Cardiac muscle cell (in vitro differentiated cells and primary cell): ENCODE measurements around the gene MSANTD4. TPM values are rescaled to one million over a fixed set of nuclear protein-coding genes. Genes with fewer than 3 reads are reported as not detected.

ENCODE experiments used
- DNase-seq, 2 donors: peaks; one replicate each; pipeline versions ENCODE4 v3.0.0 to v3.0.0-alpha.2; 2010 to 2017; ENCODE audit warnings: low read depth in 1 of 2, low spot score in 1 of 2
- H3K27ac ChIP-seq: fragments of 200-600 bp; sonication (generic); 2 replicates; pipeline ENCODE4 v1.5.1; 2016
- H3K27me3 ChIP-seq: fragments of 200-600 bp; sonication (generic); 2 replicates; pipeline ENCODE4 v1.6.0; 2016; ENCODE audit warnings: control low read depth
- H3K36me3 ChIP-seq: fragments of 200-600 bp; sonication (generic); 2 replicates; pipeline ENCODE4 v1.5.1; 2016; ENCODE audit warnings: control low read depth
- H3K4me1 ChIP-seq: fragments of 200-600 bp; sonication (generic); 2 replicates; pipeline ENCODE4 v1.8.1; 2017; ENCODE audit warnings: low read depth, mild to moderate bottlenecking, mixed run types
- H3K4me3 ChIP-seq: fragments of 200-600 bp; sonication (generic); 2 replicates; pipeline ENCODE4 v1.5.1; 2016; ENCODE audit warnings: mild to moderate bottlenecking
- H3K9me3 ChIP-seq: fragments of 200-600 bp; sonication (generic); 2 replicates; pipeline ENCODE4 v1.5.1; 2017; ENCODE audit warnings: low read depth, mild to moderate bottlenecking, control low read depth
- polyA plus RNA-seq: library from polyadenylated mRNA; unstranded; fragments of >200 nt; fragmentation: Nextera tagmentation; extraction: Ambion mirVana; gene quantifications from 2 replicates; pipeline ENCODE4 v1.2.1, GENCODE V29; 2016
- total RNA-seq: library from RNA; depleted of rRNA; stranded (reverse); fragments of >200 nt; gene quantifications from 2 replicates; pipeline ENCODE4 v1.2.3, GENCODE V29; 2016
- TF ChIP-seq, protein P1 (sequence below): IDR thresholded peaks from 2 replicates; pipeline ENCODE4 v1.5.1; 2012; ENCODE audit warnings: low read depth, mild to moderate bottlenecking, low read length

The MSANTD4 gene
- total and polyA plus RNA-seq, 2 experiments from 2014 or later: 15.5 to 27.5 TPM

GRCh38 chr11:105968021-105968697 lies 53.9 kb downstream of the MSANTD4 start:
- DNase-seq: peak in 1 of 2 donors; percentile 1
- H3K4me1 ChIP-seq: no peaks in the 10 kb centered on the region
- no peaks in the 10 kb centered on the region for H3K36me3 ChIP-seq
- no peak overlapping the region for H3K27ac ChIP-seq
- H3K4me3 ChIP-seq: no peak overlapping the region
- H3K9me3 ChIP-seq: no peaks in the 10 kb centered on the region
- H3K27me3 ChIP-seq: no peaks in the 10 kb centered on the region
- TF ChIP-seq, protein P1, sequence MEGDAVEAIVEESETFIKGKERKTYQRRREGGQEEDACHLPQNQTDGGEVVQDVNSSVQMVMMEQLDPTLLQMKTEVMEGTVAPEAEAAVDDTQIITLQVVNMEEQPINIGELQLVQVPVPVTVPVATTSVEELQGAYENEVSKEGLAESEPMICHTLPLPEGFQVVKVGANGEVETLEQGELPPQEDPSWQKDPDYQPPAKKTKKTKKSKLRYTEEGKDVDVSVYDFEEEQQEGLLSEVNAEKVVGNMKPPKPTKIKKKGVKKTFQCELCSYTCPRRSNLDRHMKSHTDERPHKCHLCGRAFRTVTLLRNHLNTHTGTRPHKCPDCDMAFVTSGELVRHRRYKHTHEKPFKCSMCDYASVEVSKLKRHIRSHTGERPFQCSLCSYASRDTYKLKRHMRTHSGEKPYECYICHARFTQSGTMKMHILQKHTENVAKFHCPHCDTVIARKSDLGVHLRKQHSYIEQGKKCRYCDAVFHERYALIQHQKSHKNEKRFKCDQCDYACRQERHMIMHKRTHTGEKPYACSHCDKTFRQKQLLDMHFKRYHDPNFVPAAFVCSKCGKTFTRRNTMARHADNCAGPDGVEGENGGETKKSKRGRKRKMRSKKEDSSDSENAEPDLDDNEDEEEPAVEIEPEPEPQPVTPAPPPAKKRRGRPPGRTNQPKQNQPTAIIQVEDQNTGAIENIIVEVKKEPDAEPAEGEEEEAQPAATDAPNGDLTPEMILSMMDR: no peak

GRCh38 chr11:105960252-105961245 lies 61.5 kb downstream of the MSANTD4 start:
- DNase-seq: no peak
- H3K4me3 ChIP-seq: no peak overlapping the region
- H3K27ac ChIP-seq: no peak overlapping the region

More at GRCh38 chr11:105960252-105961245, 61.5 kb downstream of the MSANTD4 start:
- TF ChIP-seq, protein P1: no peak
- H3K27me3 ChIP-seq: no peaks in the 10 kb centered on the region
- H3K4me1 ChIP-seq: no peaks in the 10 kb centered on the region
- no peaks in the 10 kb centered on the region for H3K36me3 ChIP-seq
- H3K9me3 ChIP-seq: no peaks in the 10 kb centered on the region

Other genes starting within 250 kb of the MSANTD4 start
- gene KBTBD3, start 55.1 kb upstream of the MSANTD4 start, total RNA-seq: 4.9 and 7.1 TPM in 2 replicates
- 16.8 and 21.8 TPM in 2 replicates for gene KBTBD3, start 55.1 kb upstream of the MSANTD4 start, polyA plus RNA-seq
- 81.0 and 106 TPM in 2 replicates for gene AASDHPPT, start 55.4 kb upstream of the MSANTD4 start, total RNA-seq
- 93.4 and 109 TPM in 2 replicates for gene AASDHPPT, start 55.4 kb upstream of the MSANTD4 start, polyA plus RNA-seq